NCI-H446 treated with DMSO at 0.1 percent for 48 hours (cell line): ENCODE data around the gene DDX60.
"Not testable (repeated sequence)": the region's sequence is repeated elsewhere in the genome, so short reads cannot be mapped to it uniquely, and the experiment has no call there.

Experiments used
- DNase-seq: peaks from one replicate; lab custom pipeline; 2025; lab: John Stamatoyannopoulos, UW

The DDX60 gene

GRCh38 chr4:168291242-168291641 is 27.3 kb downstream of the DDX60 start:
- no peak for DNase-seq

- not testable (repeated sequence) for DNase-seq
Observed at GRCh38 chr4:168285850-168286249, 32.7 kb downstream of the DDX60 start.

GRCh38 chr4:168279556-168279955 is 39.0 kb downstream of the DDX60 start:
- no peak for DNase-seq

GRCh38 chr4:168275836-168276235 is 42.7 kb downstream of the DDX60 start:
- DNase-seq: no peak

- no peak for DNase-seq
Observed at GRCh38 chr4:168274871-168275270, 43.7 kb downstream of the DDX60 start.

GRCh38 chr4:168273838-168274237 is 44.7 kb downstream of the DDX60 start:
- no peak for DNase-seq

- DNase-seq: no peak
Observed at GRCh38 chr4:168272488-168272887, 46.1 kb downstream of the DDX60 start.

- no peak for DNase-seq
Observed at GRCh38 chr4:168269896-168270295, 48.7 kb downstream of the DDX60 start.

GRCh38 chr4:168265327-168265726 is 53.2 kb downstream of the DDX60 start:
- no peak for DNase-seq

- DNase-seq: peak; percentile 56
Observed at GRCh38 chr4:168264903-168265302, 53.6 kb downstream of the DDX60 start.

GRCh38 chr4:168263039-168263438 is 55.5 kb downstream of the DDX60 start:
- no peak for DNase-seq

GRCh38 chr4:168259096-168259495 is 59.5 kb downstream of the DDX60 start:
- no peak for DNase-seq

GRCh38 chr4:168257768-168258167 is 60.8 kb downstream of the DDX60 start:
- no peak for DNase-seq

GRCh38 chr4:168248176-168248710 is 70.3 kb downstream of the DDX60 start:
- DNase-seq: no peak

GRCh38 chr4:168247603-168248002 is 70.9 kb downstream of the DDX60 start:
- DNase-seq: no peak

- no peak for DNase-seq
Observed at GRCh38 chr4:168241953-168242352, 76.6 kb downstream of the DDX60 start.

GRCh38 chr4:168240821-168241220 is 77.7 kb downstream of the DDX60 start:
- no peak for DNase-seq

- DNase-seq: no peak
Observed at GRCh38 chr4:168221301-168221700, 97.3 kb downstream of the DDX60 start.

- no peak for DNase-seq
Observed at GRCh38 chr4:168220893-168221292, 97.7 kb downstream of the DDX60 start.

GRCh38 chr4:168218645-168219044 is 99.9 kb downstream of the DDX60 start:
- no peak for DNase-seq

GRCh38 chr4:168213511-168213910 is 105.0 kb downstream of the DDX60 start:
- not testable (repeated sequence) for DNase-seq

GRCh38 chr4:168212656-168213055 is 105.9 kb downstream of the DDX60 start:
- DNase-seq: no peak

GRCh38 chr4:168208957-168209614 is 109.5 kb downstream of the DDX60 start:
- DNase-seq: no peak
